A549 (cell line): ENCODE data around the gene ZNF775. TPM values are rescaled to one million over a fixed set of nuclear protein-coding genes. Genes with fewer than 3 reads are reported as not detected.

ENCODE experiments used
- ATAC-seq, 2 experiments: fragments of 200-7000 bp in 1 of 2; fragments of >200 bp in 1 of 2; cut with Nextera tagmentation in 1 of 2; cut with Tn5 transposase in 1 of 2; 3 replicates each; pipeline versions ENCODE4 v1.8.0 to v1.9.1; 2018 to 2020; ENCODE audit warnings: mild to moderate bottlenecking in 1 of 2, moderate library complexity in 1 of 2
- CTCF ChIA-PET: fragments of 300-600 bp; sonication (Branson Sonifier 250); formaldehyde crosslinking; extraction: SDS; loops from one replicate; lab custom pipeline; 2021; ENCODE audit warnings: antibody characterized with exemption, inconsistent platforms; lab: Yijun Ruan, JAX
- POLR2A ChIA-PET: fragments of 350-600 bp; formaldehyde crosslinking; extraction: SDS; loops from one replicate; lab custom pipeline; 2021; ENCODE audit warnings: antibody characterized with exemption, inconsistent platforms; lab: Yijun Ruan, JAX
- DNase-seq, 2 experiments: peaks; one replicate each; pipeline versions ENCODE4 v3.0.0 to v3.0.0-alpha.2; 2011 to 2016; ENCODE audit warnings: low read depth in 1 of 2, low spot score in 1 of 2
- FAIRE-seq: peaks from 2 replicates; lab custom pipeline; 2011; peaks lifted over from hg19 to GRCh38; lab: Jason Lieb, UNC
- H3K27ac ChIP-seq, 2 experiments: fragments of >200 bp; sonication (Bioruptor Twin); formaldehyde crosslinking; 3 replicates each; pipeline ENCODE4 v1.5.1; 2016 to 2017
- H3K4me1 ChIP-seq: fragments of >200 bp; sonication (Bioruptor Twin); formaldehyde crosslinking; 3 replicates; pipeline ENCODE4 v1.6.1; 2016
- H3K4me2 ChIP-seq: fragments of >200 bp; sonication (Bioruptor Twin); formaldehyde crosslinking; 3 replicates; pipeline ENCODE4 v1.6.1; 2016
- H3K4me3 ChIP-seq: fragments of >200 bp; sonication (Bioruptor Twin); formaldehyde crosslinking; 3 replicates; pipeline ENCODE4 v1.5.1; 2016
- H3K9me3 ChIP-seq: fragments of >200 bp; sonication (Bioruptor Twin); formaldehyde crosslinking; 3 replicates; pipeline ENCODE4 v1.6.1; 2016
- BHLHE40 ChIP-seq: IDR thresholded peaks from 2 replicates; pipeline ENCODE4 v1.6.1; 2012; ENCODE audit warnings: low read depth, low read length, inconsistent platforms
- CBX8 ChIP-seq: fragments of 200-600 bp; sonication (generic); IDR thresholded peaks from 2 replicates; pipeline ENCODE4 v1.6.1; 2016
- CEBPB ChIP-seq, 2 experiments: fragments of >200 bp in 1 of 2; sonication (Bioruptor Twin) in 1 of 2; formaldehyde crosslinking in 1 of 2; IDR thresholded peaks; 2 replicates each; pipeline ENCODE4 v1.6.1; 2012 to 2016
- CHD4 ChIP-seq: fragments of 200-600 bp; sonication (generic); IDR thresholded peaks from 2 replicates; pipeline ENCODE4 v1.6.1; 2016; ENCODE audit warnings: antibody characterized with exemption, mild to moderate bottlenecking, borderline replicate concordance
- EHF ChIP-seq: fragments of 250-450 bp; sonication (Bioruptor Pico); IDR thresholded peaks from 2 replicates; pipeline ENCODE4 v1.5.0; 2020; ENCODE audit warnings: mild to moderate bottlenecking
- EHMT2 ChIP-seq: fragments of 200-600 bp; sonication (generic); IDR thresholded peaks from 2 replicates; pipeline ENCODE4 v1.6.1; 2016; ENCODE audit warnings: antibody characterized with exemption, low read depth, mild to moderate bottlenecking, moderate library complexity
- ELK1 ChIP-seq: fragments of 150-350 bp; IDR thresholded peaks from 2 replicates; pipeline ENCODE4 v1.6.1; 2014; ENCODE audit warnings: low read depth, mild to moderate bottlenecking, low read length
- ESRRA ChIP-seq: fragments of 150-350 bp; IDR thresholded peaks from 2 replicates; pipeline ENCODE4 v1.6.1; 2014; ENCODE audit warnings: mild to moderate bottlenecking, low read length, borderline replicate concordance
- FOSB ChIP-seq: fragments of 250-450 bp; sonication (Bioruptor Pico); IDR thresholded peaks from 2 replicates; pipeline ENCODE4 v1.5.0; 2020; ENCODE audit warnings: mild to moderate bottlenecking, moderate library complexity
- GATA3 ChIP-seq: IDR thresholded peaks from 2 replicates; pipeline ENCODE4 v1.6.1; 2012; ENCODE audit warnings: borderline replicate concordance
- HDAC2 ChIP-seq: fragments of 200-600 bp; sonication (generic); IDR thresholded peaks from 2 replicates; pipeline ENCODE4 v1.6.1; 2016
- HOXA7 ChIP-seq: fragments of 250-450 bp; sonication (Bioruptor Pico); IDR thresholded peaks from 2 replicates; pipeline ENCODE4 v1.5.0; 2020; ENCODE audit warnings: mild to moderate bottlenecking, moderate library complexity
- JUN ChIP-seq, 2 experiments: fragments of >200 bp; sonication (Bioruptor Twin); formaldehyde crosslinking; IDR thresholded peaks; 2 replicates in 1 of 2; 3 replicates in 1 of 2; pipeline ENCODE4 v1.6.1; 2016 to 2017
- JUNB ChIP-seq: fragments of >200 bp; sonication (Bioruptor Twin); formaldehyde crosslinking; IDR thresholded peaks from 2 replicates; pipeline ENCODE4 v1.6.1; 2016
- KDM5A ChIP-seq: fragments of 200-600 bp; sonication (generic); IDR thresholded peaks from 2 replicates; pipeline ENCODE4 v1.6.1; 2016; ENCODE audit warnings: antibody characterized with exemption, mild to moderate bottlenecking
- MAFK ChIP-seq: fragments of 450-650 bp; IDR thresholded peaks from 2 replicates; pipeline ENCODE4 v1.6.1; 2014; ENCODE audit not compliant: partially characterized antibody
- MAX ChIP-seq: IDR thresholded peaks from 2 replicates; pipeline ENCODE4 v1.6.1; 2012
- NPAS2 ChIP-seq: fragments of 250-450 bp; sonication (Bioruptor Pico); IDR thresholded peaks from 2 replicates; pipeline ENCODE4 v1.8.0; 2022; ENCODE audit warnings: mild to moderate bottlenecking, moderate library complexity, borderline replicate concordance
- POLR2AphosphoS2 ChIP-seq: conservative IDR thresholded peaks from 2 replicates; pipeline ENCODE4 v1.6.1; 2012; ENCODE audit warnings: low read length, improper control_type of control experiment, inconsistent platforms
- REST ChIP-seq: fragments of 200-600 bp; sonication (generic); IDR thresholded peaks from 2 replicates; pipeline ENCODE4 v1.6.1; 2016; ENCODE audit warnings: antibody characterized with exemption, mild to moderate bottlenecking, moderate library complexity
- RFX5 ChIP-seq: fragments of 450-650 bp; IDR thresholded peaks from 2 replicates; pipeline ENCODE4 v1.7.1; 2014; ENCODE audit warnings: antibody characterized with exemption, mild to moderate bottlenecking, moderate library complexity
- SREBF2 ChIP-seq: fragments of 450-650 bp; IDR thresholded peaks from 2 replicates; pipeline ENCODE4 v1.6.1; 2014; ENCODE audit warnings: mild to moderate bottlenecking, moderate library complexity
- TFCP2L1 ChIP-seq: fragments of 250-450 bp; sonication (Bioruptor Pico); IDR thresholded peaks from 2 replicates; pipeline ENCODE4 v1.5.0; 2021; ENCODE audit warnings: mild to moderate bottlenecking
- TP53 ChIP-seq: fragments of 250-450 bp; sonication (Bioruptor Pico); IDR thresholded peaks from 2 replicates; pipeline ENCODE4 v1.5.0; 2021; ENCODE audit warnings: mild to moderate bottlenecking, moderate library complexity
- ZFP36 ChIP-seq: fragments of 450-650 bp; IDR thresholded peaks from 2 replicates; pipeline ENCODE4 v1.6.1; 2014; ENCODE audit warnings: borderline replicate concordance; ENCODE audit not compliant: partially characterized antibody
- ZNF302 ChIP-seq: fragments of 250-450 bp; sonication (Bioruptor Pico); IDR thresholded peaks from 2 replicates; pipeline ENCODE4 v1.9.0; 2021; ENCODE audit warnings: inconsistent platforms, mild to moderate bottlenecking, moderate library complexity
- WGBS: methylation state at CpG from one replicate; pipeline ENCODE4 v1.1.6; 2017; ENCODE audit errors: missing lambda C conversion rate; 5-methylcytosine and 5-hydroxymethylcytosine counted together
- polyA plus RNA-seq, 4 experiments: library from polyadenylated mRNA; depleted of rRNA in 3 of 4; stranded (reverse); fragments of >200 nt; fragmentation: RNase III in 1 of 4; extraction: RNeasy Plus Mini Kit Qiagen cat#74134 plus additional on column Dnase treatment in 1 of 4; gene quantifications; 2 replicates in 3 of 4; 3 replicates in 1 of 4; pipeline ENCODE4 v1.2.3, GENCODE V29; 2011 to 2017

The ZNF775 gene
- polyA plus RNA-seq, 2 of the 4 experiments (the other 2 are of a cell fraction), result 1.7 to 5.4 TPM

GRCh38 chr7:150407588-150408392, 28.7 kb downstream of the ZNF775 start:
- Histone ChIP-seq H3K27ac (peak overlapping the region in 1 of 2 experiments; percentile 97; a peak in 3 of 6 replicates), H3K4me3 (no peak overlapping the region), H3K9me3 (no peaks in the 10 kb centered on the region), H3K4me1 (peaks cover 30% of the 10 kb centered on the region), H3K4me2 (no peak overlapping the region)
- TF ChIP-seq POLR2AphosphoS2 (no peak), KDM5A (no peak), RFX5 (no peak), BHLHE40 (no peak), MAFK (no peak), GATA3 (no peak), ELK1 (no peak), JUNB (no peak), JUN (IDR thresholded peaks at IDR 0.05) (no peak), TFCP2L1 (CRISPR knock-in tag) (no peak), HOXA7 (no peak), NPAS2 (no peak), REST (no peak), SREBF2 (no peak), ESRRA (no peak), FOSB (CRISPR knock-in tag) (no peak), MAX (no peak), CHD4 (no peak)
- 96% methylated on average over 60 of the region's 91 CpGs for WGBS
- DNase-seq (no peak), FAIRE-seq (no peak), ATAC-seq (no peak)
- POLR2A ChIA-PET, result interaction anchor here (1.3 kb wide), 1 partner anchor 39 kb away, joined by 3 read pairs; the partner anchor contains the start of gene REPIN1
- CTCF ChIA-PET, result interaction anchor here (0.8 to 1.7 kb wide), 5 partner anchors 14 to 122 kb away, joined by 3 to 7 read pairs (median 4); partner anchors contain the start of gene REPIN1

- Histone ChIP-seq H3K4me2 (no peak overlapping the region), H3K27ac (no peak overlapping the region), H3K9me3 (no peaks in the 10 kb centered on the region), H3K4me1 (peaks cover 23% of the 10 kb centered on the region), H3K4me3 (no peak overlapping the region)
- ChIA-PET POLR2A (no interaction called here), CTCF (interaction anchor here (1.0 to 1.7 kb wide), 4 partner anchors 11 to 52 kb away, joined by 3 to 7 read pairs (median 4); partner anchors contain the start of gene REPIN1)
- DNase-seq, result no peak
- FAIRE-seq, result no peak
- WGBS, result 90% methylated on average over 21 of the region's 22 CpGs
- no peak for ATAC-seq
- no peak for TF ChIP-seq ZFP36
- no peak for TF ChIP-seq MAFK
- TF ChIP-seq CEBPB (IDR thresholded peaks at IDR 0.05), result no peak
- no peak for TF ChIP-seq ELK1
- no peak for TF ChIP-seq TP53 (CRISPR knock-in tag)
- TF ChIP-seq CHD4, result no peak
- TF ChIP-seq REST, result no peak
- TF ChIP-seq HDAC2, result no peak
- TF ChIP-seq GATA3, result no peak
- TF ChIP-seq ZNF302 (CRISPR knock-in tag), result no peak
- TF ChIP-seq EHMT2, result no peak
- TF ChIP-seq CBX8, result no peak
- no peak for TF ChIP-seq EHF
Measured at GRCh38 chr7:150408393-150409299, 29.5 kb downstream of the ZNF775 start.
